HepG2 (cell line): ENCODE data around the gene HOPX. TPM values are rescaled to one million over a fixed set of nuclear protein-coding genes. Genes with fewer than 3 reads are reported as not detected.

Experiments used
- ATAC-seq: fragments of 200-7000 bp; cut with Tn5 transposase; 3 replicates; pipeline ENCODE4 v1.9.1; 2020; ENCODE audit warnings: mild to moderate bottlenecking, moderate library complexity
- BruUV-seq: library from RNA; stranded (reverse); fragments of 400-500 nt; replicated peaks from 2 replicates; lab custom pipeline; 2021; lab: Mats Ljungman, UMichigan
- CTCF ChIA-PET: fragments of 300-600 bp; formaldehyde crosslinking; extraction: SDS; loops from one replicate; lab custom pipeline; 2021; ENCODE audit warnings: low total read pairs, inconsistent platforms, low intra/inter-chr PET ratio; lab: Yijun Ruan, JAX
- POLR2A ChIA-PET: fragments of 350-600 bp; sonication (Branson Sonifier 250); formaldehyde crosslinking; loops from one replicate; lab custom pipeline; 2020; ENCODE audit warnings: antibody characterized with exemption, inconsistent platforms; lab: Yijun Ruan, JAX
- DNase-seq: peaks from one replicate; pipeline ENCODE4 v3.0.0-alpha.2; 2015; ENCODE audit warnings: low spot score
- FAIRE-seq: peaks from 3 replicates; lab custom pipeline; 2011; peaks lifted over from hg19 to GRCh38; lab: Jason Lieb, UNC
- H2AFZ ChIP-seq: one replicate; pipeline ENCODE4 v1.6.1; 2011; ENCODE audit warnings: low read length, inconsistent platforms
- H3K27ac ChIP-seq: fragments of 300-600 bp; 3 replicates; pipeline ENCODE4 v1.8.0; 2011; ENCODE audit warnings: mixed run types, mild to moderate bottlenecking, mixed read lengths, low read length, inconsistent platforms; ENCODE audit not compliant: insufficient read depth; ENCODE audit errors: extremely low read length
- H3K27me3 ChIP-seq, 2 experiments: fragments of 200-600 bp in 1 of 2; 2 replicates in 1 of 2; 3 replicates in 1 of 2; pipeline versions ENCODE4 v1.6.0 to v1.8.0; 2011; ENCODE audit warnings: low read length in 2 of 2, mild to moderate bottlenecking in 2 of 2, moderate library complexity in 2 of 2, inconsistent platforms in 1 of 2; ENCODE audit not compliant: insufficient read depth in 2 of 2, control insufficient read depth in 1 of 2
- H3K36me3 ChIP-seq, 2 experiments: fragments of 200-600 bp in 1 of 2; replicated peaks in 1 of 2; 2 replicates in 1 of 2; 3 replicates in 1 of 2; pipeline versions ENCODE4 v1.5.1 to v1.8.0; 2011; ENCODE audit warnings: low read length in 2 of 2, inconsistent platforms in 1 of 2; ENCODE audit not compliant: insufficient read depth in 2 of 2, control insufficient read depth in 1 of 2
- H3K4me1 ChIP-seq: 2 replicates; pipeline ENCODE4 v1.5.1; 2012; ENCODE audit warnings: low read length, inconsistent platforms; ENCODE audit not compliant: insufficient read depth
- H3K4me2 ChIP-seq: 2 replicates; pipeline ENCODE4 v1.6.0; 2011; ENCODE audit warnings: low read depth, low read length, inconsistent platforms
- H3K4me3 ChIP-seq, 3 experiments: fragments of 200-600 bp in 1 of 3; sonication (generic), shearing (Covaris generic) in 1 of 3; replicated peaks in 1 of 3; 2 replicates each; pipeline ENCODE4 v1.5.1; 2011 to 2016; ENCODE audit warnings: low read length in 3 of 3, inconsistent platforms in 2 of 3, low read depth in 2 of 3, mild to moderate bottlenecking in 2 of 3, control low read depth in 1 of 3, mixed read lengths in 1 of 3; ENCODE audit not compliant: insufficient read depth in 1 of 3
- H3K79me2 ChIP-seq: one replicate; pipeline ENCODE4 v1.6.1; 2011; ENCODE audit warnings: low read length, inconsistent platforms; ENCODE audit not compliant: insufficient read depth
- H3K9ac ChIP-seq: 2 replicates; pipeline ENCODE4 v1.6.0; 2011; ENCODE audit warnings: mild to moderate bottlenecking, low read depth, low read length, inconsistent platforms; ENCODE audit not compliant: insufficient read depth
- H3K9me3 ChIP-seq: 2 replicates; pipeline ENCODE4 v1.5.1; 2012; ENCODE audit warnings: mild to moderate bottlenecking, low read length
- H4K20me1 ChIP-seq: 2 replicates; pipeline ENCODE4 v1.6.0; 2011; ENCODE audit warnings: inconsistent platforms, mild to moderate bottlenecking, low read length, moderate library complexity; ENCODE audit not compliant: insufficient read depth
- DMTF1 ChIP-seq: sonication (generic); formaldehyde crosslinking; IDR thresholded peaks from 2 replicates; pipeline ENCODE4 v1.4.0; 2020; ENCODE audit warnings: mild to moderate bottlenecking, missing genetic modification reagents
- FOXC1 ChIP-seq: sonication (generic); formaldehyde crosslinking; IDR thresholded peaks from 2 replicates; pipeline ENCODE4 v1.8.0; 2022; ENCODE audit warnings: mild to moderate bottlenecking, missing genetic modification reagents, borderline replicate concordance
- GPBP1L1 ChIP-seq: sonication (generic); formaldehyde crosslinking; IDR thresholded peaks from 2 replicates; pipeline ENCODE4 v1.5.0; 2020; ENCODE audit warnings: mild to moderate bottlenecking, missing genetic modification reagents
- GZF1 ChIP-seq: sonication (generic); formaldehyde crosslinking; IDR thresholded peaks from 2 replicates; pipeline ENCODE4 v1.5.1; 2020; ENCODE audit warnings: mild to moderate bottlenecking, missing genetic modification reagents
- KAT2B ChIP-seq: fragments of 150-350 bp; IDR thresholded peaks from 2 replicates; pipeline ENCODE4 v1.6.1; 2014; ENCODE audit warnings: low read depth, low read length, borderline replicate concordance
- NFE2 ChIP-seq: sonication (generic); formaldehyde crosslinking; IDR thresholded peaks from 2 replicates; pipeline ENCODE4 v1.4.0; 2020; ENCODE audit warnings: missing genetic modification reagents
- NONO ChIP-seq, 2 experiments: fragments of 450-650 bp in 1 of 2; sonication (generic) in 1 of 2; formaldehyde crosslinking in 1 of 2; IDR thresholded peaks in 1 of 2; conservative IDR thresholded peaks in 1 of 2; 2 replicates each; pipeline versions ENCODE4 v1.6.1 to v1.8.0; 2017 to 2022; ENCODE audit warnings: mild to moderate bottlenecking in 1 of 2, missing genetic modification reagents in 1 of 2, moderate library complexity in 1 of 2
- REL ChIP-seq: sonication (generic); formaldehyde crosslinking; conservative IDR thresholded peaks from 2 replicates; pipeline ENCODE4 v1.8.0; 2022; ENCODE audit warnings: mild to moderate bottlenecking, missing genetic modification reagents, moderate library complexity
- RFX1 ChIP-seq: fragments of 450-650 bp; IDR thresholded peaks from 2 replicates; pipeline ENCODE4 v1.6.1; 2017
- SATB2 ChIP-seq: sonication (generic); formaldehyde crosslinking; IDR thresholded peaks from 2 replicates; pipeline ENCODE4 v1.5.0; 2020; ENCODE audit warnings: missing genetic modification reagents
- SNAPC2 ChIP-seq: sonication (generic); formaldehyde crosslinking; IDR thresholded peaks from 2 replicates; pipeline ENCODE4 v1.8.1; 2022; ENCODE audit warnings: mild to moderate bottlenecking, missing genetic modification reagents
- ZBED4 ChIP-seq: sonication (generic); formaldehyde crosslinking; IDR thresholded peaks from 2 replicates; pipeline ENCODE4 v1.4.0; 2020; ENCODE audit warnings: missing genetic modification reagents, borderline replicate concordance
- ZNF260 ChIP-seq: sonication (generic); formaldehyde crosslinking; IDR thresholded peaks from 2 replicates; pipeline ENCODE4 v1.4.0; 2020; ENCODE audit warnings: missing genetic modification reagents, low read depth, mild to moderate bottlenecking, borderline replicate concordance
- ZNF512 ChIP-seq: sonication (generic); formaldehyde crosslinking; IDR thresholded peaks from 2 replicates; pipeline ENCODE4 v1.4.0; 2020; ENCODE audit warnings: mild to moderate bottlenecking, missing genetic modification reagents
- ZNF556 ChIP-seq: sonication (generic); formaldehyde crosslinking; IDR thresholded peaks from 2 replicates; pipeline ENCODE4 v1.4.0; 2020; ENCODE audit warnings: mild to moderate bottlenecking, missing genetic modification reagents, borderline replicate concordance
- ZNF564 ChIP-seq: sonication (generic); formaldehyde crosslinking; IDR thresholded peaks from 2 replicates; pipeline ENCODE4 v1.8.1; 2023; ENCODE audit warnings: mild to moderate bottlenecking, missing genetic modification reagents
- ZSCAN31 ChIP-seq: sonication (generic); formaldehyde crosslinking; IDR thresholded peaks from 2 replicates; pipeline ENCODE4 v1.5.0; 2020; ENCODE audit warnings: low read depth, mild to moderate bottlenecking, missing genetic modification reagents
- WGBS: methylation state at CpG from one replicate; pipeline ENCODE4 v1.1.6; 2017; ENCODE audit warnings: low lambda C conversion rate; 5-methylcytosine and 5-hydroxymethylcytosine counted together
- in situ Hi-C: cut with HindIII; loops from 2 replicates; pipeline ENCODE4 v1.10.0; 2017; ENCODE audit warnings: low pct_unique_long_range_greater_than_20kb; ENCODE audit not compliant: extremely low pct_ligation_motif_present
- intact Hi-C: fragments of 100-400 bp; cut with micrococcal nuclease; formaldehyde crosslinking; loops from one replicate; pipeline ENCODE4 v1.10.0; 2022; ENCODE audit not compliant: unreplicated experiment
- polyA plus RNA-seq, 8 experiments: library from polyadenylated mRNA; depleted of rRNA in 3 of 8; stranded (reverse) in 7 of 8; unstranded in 1 of 8; fragments of >200 nt; fragmentation: Illumina TruSeq in 4 of 8; extraction: Trizol in 4 of 8; gene quantifications; 2 replicates each; pipeline versions ENCODE4 v1.2.1 to v1.2.3, GENCODE V29; 2011 to 2016; ENCODE audit warnings: low read depth in 4 of 8, missing spikeins in 1 of 8, mixed read lengths in 1 of 8; ENCODE audit not compliant: insufficient read depth in 1 of 8
- total RNA-seq, 5 experiments: library from RNA; depleted of rRNA; stranded (reverse); fragments of >200 nt; fragmentation: Illumina TruSeq; extraction: Trizol; gene quantifications; 2 replicates each; pipeline ENCODE4 v1.2.3, GENCODE V29; 2016; ENCODE audit warnings: low read depth in 1 of 5

Gene HOPX
- total and polyA plus RNA-seq, 2 of the 13 experiments (the other 11 are each of a cell fraction or from before 2014, with no cell fraction given): not detected

- Histone ChIP-seq H3K79me2 (no peaks in the 10 kb centered on the region), H4K20me1 (no peaks in the 10 kb centered on the region), H3K4me3 (no peak overlapping the region), H3K36me3 (no peaks in the 10 kb centered on the region), H3K4me2 (no peak overlapping the region), H3K9ac (no peak overlapping the region), H3K4me1 (no peaks in the 10 kb centered on the region), H3K9me3 (peaks cover 16% of the 10 kb centered on the region; the same call in 1 of the 2 replicates), H3K27ac (no peak overlapping the region), H3K27me3 (peaks cover 0 to 5% of the 10 kb centered on the region in 2 experiments; a peak in 2 of 5 replicates), H2AFZ (no peak overlapping the region)
- 0% methylated on average over 1 of the region's 1 CpG for WGBS
- no TSS peak for BruUV-seq
- ChIA-PET CTCF (no interaction called here), POLR2A (no interaction called here)
- FAIRE-seq (no peak), ATAC-seq (no peak), DNase-seq (no peak)
- in situ Hi-C loops: no loop called here
- intact Hi-C loops: no loop called here
- TF ChIP-seq REL (CRISPR knock-in tag): no peak
- no peak for TF ChIP-seq GZF1 (CRISPR knock-in tag)
- no peak for TF ChIP-seq NFE2 (CRISPR knock-in tag)
- TF ChIP-seq GPBP1L1 (CRISPR knock-in tag): no peak
- no peak for TF ChIP-seq FOXC1 (CRISPR knock-in tag)
- TF ChIP-seq ZNF564 (CRISPR knock-in tag): no peak
- no peak for TF ChIP-seq DMTF1 (CRISPR knock-in tag)
- no peak for TF ChIP-seq ZNF512 (CRISPR knock-in tag)
- TF ChIP-seq NONO (IDR thresholded peaks at IDR 0.05): no peak
- TF ChIP-seq NONO (CRISPR knock-in tag; conservative IDR thresholded peaks at IDR 0.05): no peak
- no peak for TF ChIP-seq ZSCAN31 (CRISPR knock-in tag)
- TF ChIP-seq ZNF556 (CRISPR knock-in tag): no peak
- TF ChIP-seq KAT2B: no peak
- no peak for TF ChIP-seq ZBED4 (CRISPR knock-in tag)
- TF ChIP-seq SNAPC2: no peak
- TF ChIP-seq SATB2: no peak
- no peak for TF ChIP-seq RFX1
- TF ChIP-seq ZNF260 (CRISPR knock-in tag): no peak
Observed at GRCh38 chr4:56622176-56622575, 58.9 kb downstream of the HOPX start.
